Measurements from ENCODE around the gene PHACTR2. TPM values are rescaled to one million over a fixed set of nuclear protein-coding genes. Genes with fewer than 3 reads are reported as not detected.

PHACTR2 gene
- total and polyA plus RNA-seq, 2 of the 13 experiments (the other 11 are each of a cell fraction or from before 2014, with no cell fraction given): 11.3 to 28.2 TPM

- TF ChIP-seq HNF4G (IDR thresholded peaks at IDR 0.05; ENCODE audit: borderline replicate concordance, low read depth, low read length) (0 out of 2 replicates have a peak, but pooled peaks have one; percentile 41), HNF4G (CRISPR knock-in tag; IDR thresholded peaks at IDR 0.05; ENCODE audit: borderline replicate concordance, low read depth) (no peak), BRCA1 (CRISPR knock-in tag; IDR thresholded peaks at IDR 0.05) (no peak), HNF4A (CRISPR knock-in tag; IDR thresholded peaks at IDR 0.05) (peak; percentile 87), POGZ (CRISPR knock-in tag; IDR thresholded peaks at IDR 0.05) (0 out of 2 replicates have a peak, but pooled peaks have one; percentile 25), NCOR1 (IDR thresholded peaks at IDR 0.05; ENCODE audit: borderline replicate concordance, low read length) (0 out of 2 replicates have a peak, but pooled peaks have one; percentile 25), LCORL (IDR thresholded peaks at IDR 0.05) (no peak), LCORL (CRISPR knock-in tag; IDR thresholded peaks at IDR 0.05) (0 out of 2 replicates have a peak, but pooled peaks have one; percentile 20)
- TF ChIP-seq, protein P1, sequence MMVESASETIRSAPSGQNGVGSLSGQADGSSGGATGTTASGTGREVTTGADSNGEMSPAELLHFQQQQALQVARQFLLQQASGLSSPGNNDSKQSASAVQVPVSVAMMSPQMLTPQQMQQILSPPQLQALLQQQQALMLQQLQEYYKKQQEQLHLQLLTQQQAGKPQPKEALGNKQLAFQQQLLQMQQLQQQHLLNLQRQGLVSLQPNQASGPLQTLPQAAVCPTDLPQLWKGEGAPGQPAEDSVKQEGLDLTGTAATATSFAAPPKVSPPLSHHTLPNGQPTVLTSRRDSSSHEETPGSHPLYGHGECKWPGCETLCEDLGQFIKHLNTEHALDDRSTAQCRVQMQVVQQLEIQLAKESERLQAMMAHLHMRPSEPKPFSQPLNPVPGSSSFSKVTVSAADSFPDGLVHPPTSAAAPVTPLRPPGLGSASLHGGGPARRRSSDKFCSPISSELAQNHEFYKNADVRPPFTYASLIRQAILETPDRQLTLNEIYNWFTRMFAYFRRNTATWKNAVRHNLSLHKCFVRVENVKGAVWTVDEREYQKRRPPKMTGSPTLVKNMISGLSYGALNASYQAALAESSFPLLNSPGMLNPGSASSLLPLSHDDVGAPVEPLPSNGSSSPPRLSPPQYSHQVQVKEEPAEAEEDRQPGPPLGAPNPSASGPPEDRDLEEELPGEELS (CRISPR knock-in tag; IDR thresholded peaks at IDR 0.05): 0 out of 2 replicates have a peak, but pooled peaks have one; percentile 7
These were observed 27.8 kb downstream of the PHACTR2 start (continued) for GRCh38 chr6:143705569-143705968.

GRCh38 chr6:143707697-143708096 lies 29.9 kb downstream of the PHACTR2 start:
- ChIA-PET POLR2A (no interaction called here), CTCF (ENCODE audit: low intra/inter-chr PET ratio, low total read pairs) (no interaction called here)
- no peaks in the 10 kb centered on the region for H4K20me1 ChIP-seq (ENCODE audit: insufficient read depth, low read length)
- WGBS (ENCODE audit: low lambda C conversion rate): 99% methylated on average over 3 of the region's 3 CpGs
- no peak overlapping the region for H2AFZ ChIP-seq (ENCODE audit: low read length)
- intact Hi-C loops (cut with micrococcal nuclease; ENCODE audit: unreplicated experiment): no loop called here
- no peak overlapping the region for H3K4me3 ChIP-seq (replicated peaks in 1 of 3; ENCODE audit: insufficient read depth in 1 of 3, low read depth in 2 of 3, low read length in 3 of 3)
- H3K9me3 ChIP-seq (ENCODE audit: low read length): no peaks in the 10 kb centered on the region
- peaks cover 10% of the 10 kb centered on the region for H3K4me1 ChIP-seq (ENCODE audit: insufficient read depth, low read length)
- H3K27me3 ChIP-seq (ENCODE audit: control insufficient read depth in 1 of 2, insufficient read depth in 2 of 2, low read length in 2 of 2): no peaks in the 10 kb centered on the region
- no peak for FAIRE-seq
- in situ Hi-C loops (cut with HindIII; ENCODE audit: extremely low pct_ligation_motif_present, low pct_unique_long_range_greater_than_20kb): no loop called here
- no TSS peak for BruUV-seq (replicated peaks)
- peaks cover 20% of the 10 kb centered on the region for H3K79me2 ChIP-seq (ENCODE audit: insufficient read depth, low read length)
- no peak overlapping the region for H3K9ac ChIP-seq (ENCODE audit: insufficient read depth, low read depth, low read length)
- H3K36me3 ChIP-seq (replicated peaks in 1 of 2; ENCODE audit: control insufficient read depth in 1 of 2, insufficient read depth in 2 of 2, low read length in 2 of 2): no peaks in the 10 kb centered on the region
- no peak for DNase-seq (ENCODE audit: low spot score)
- H3K4me2 ChIP-seq (ENCODE audit: low read depth, low read length): no peak overlapping the region
- no peak for ATAC-seq
- no peak overlapping the region for H3K27ac ChIP-seq (ENCODE audit: extremely low read length, insufficient read depth, low read length)
- TF ChIP-seq ZNF160 (CRISPR knock-in tag; IDR thresholded peaks at IDR 0.05) (no peak), HMG20B (CRISPR knock-in tag; conservative IDR thresholded peaks at IDR 0.05) (no peak), ZMYM4 (CRISPR knock-in tag; IDR thresholded peaks at IDR 0.05) (no peak), ZNF142 (CRISPR knock-in tag; IDR thresholded peaks at IDR 0.05) (no peak)

All from HepG2 (cell line).